Suprapubic skin (tissue), 3 donors: ENCODE measurements around the gene MAD2L2.

ENCODE experiments used
- CTCF ChIP-seq, 2 donors: fragments of 200-600 bp in 1 of 2; fragments of 450-650 bp in 1 of 2; sonication (generic) in 1 of 2; IDR thresholded peaks; one replicate each; pipeline ENCODE4 v1.5.1; 2016 to 2019; ENCODE audit warnings: antibody characterized with exemption in 2 of 2, mild to moderate bottlenecking in 1 of 2, moderate library complexity in 1 of 2
- POLR2A ChIP-seq, 2 donors: fragments of 450-650 bp; IDR thresholded peaks; one replicate each; pipeline ENCODE4 v1.6.1; 2017; ENCODE audit warnings: antibody characterized with exemption in 2 of 2, mild to moderate bottlenecking in 2 of 2, moderate library complexity in 2 of 2

GRCh38 chr1:11708554-11709350, 27.8 kb upstream of the MAD2L2 start:
- TF ChIP-seq CTCF (IDR thresholded peaks at IDR 0.05) (no peak), POLR2A (IDR thresholded peaks at IDR 0.05) (no peak)
